Hepatocyte (in vitro differentiated cells): ENCODE measurements around the gene RGS6.

Source experiments
- EZH2phosphoT487 ChIP-seq: fragments of 200-600 bp; sonication (generic); IDR thresholded peaks from one replicate; pipeline ENCODE4 v1.6.1; 2018; ENCODE audit warnings: antibody characterized with exemption, mild to moderate bottlenecking, low read depth, moderate library complexity; ENCODE audit not compliant: unreplicated experiment, severe bottlenecking
- TF ChIP-seq, protein P1 (sequence below): fragments of 200-600 bp; sonication (generic); IDR thresholded peaks from 2 replicates; pipeline ENCODE4 v1.5.1; 2016; ENCODE audit warnings: antibody characterized with exemption, mild to moderate bottlenecking; ENCODE audit not compliant: poor library complexity

DNA sequence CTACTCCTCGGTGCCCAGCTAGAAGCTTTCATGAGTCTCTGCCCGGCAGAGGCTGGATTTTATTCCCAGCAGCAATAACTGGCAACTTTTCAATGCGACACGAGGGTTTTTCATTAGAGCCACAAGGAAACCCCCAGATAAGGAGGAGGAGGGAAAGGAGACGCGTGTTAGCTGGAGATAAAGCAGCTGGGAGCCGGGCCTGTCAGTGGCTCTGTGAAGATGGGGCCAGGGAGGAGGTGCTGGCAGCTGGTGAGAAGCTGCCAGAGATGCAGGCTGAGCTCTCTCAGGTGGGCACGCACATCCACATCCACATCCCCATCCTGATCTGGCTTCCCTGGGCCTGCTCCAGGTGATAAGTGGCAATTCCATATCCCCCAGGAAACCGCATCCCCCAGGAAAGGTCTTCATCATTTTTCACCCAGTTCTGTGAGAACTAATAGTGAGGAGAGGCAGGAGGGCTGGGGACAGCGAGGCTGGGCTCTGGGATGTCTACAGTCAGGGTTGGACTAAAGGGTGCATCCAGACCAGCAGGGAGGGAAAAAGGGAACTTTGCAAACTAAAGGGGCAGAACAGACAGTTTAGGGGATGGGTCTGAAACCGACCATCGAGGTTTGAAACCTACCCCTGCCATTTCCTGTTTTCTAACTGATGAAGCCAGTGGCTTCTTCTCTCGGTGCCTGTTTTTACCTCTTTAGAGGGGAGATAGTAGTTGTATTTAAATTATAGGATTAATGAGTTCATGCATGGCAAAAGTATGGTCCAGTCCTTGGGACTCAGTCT, 548.4 kb downstream of the RGS6 start:
- TF ChIP-seq, protein P1, sequence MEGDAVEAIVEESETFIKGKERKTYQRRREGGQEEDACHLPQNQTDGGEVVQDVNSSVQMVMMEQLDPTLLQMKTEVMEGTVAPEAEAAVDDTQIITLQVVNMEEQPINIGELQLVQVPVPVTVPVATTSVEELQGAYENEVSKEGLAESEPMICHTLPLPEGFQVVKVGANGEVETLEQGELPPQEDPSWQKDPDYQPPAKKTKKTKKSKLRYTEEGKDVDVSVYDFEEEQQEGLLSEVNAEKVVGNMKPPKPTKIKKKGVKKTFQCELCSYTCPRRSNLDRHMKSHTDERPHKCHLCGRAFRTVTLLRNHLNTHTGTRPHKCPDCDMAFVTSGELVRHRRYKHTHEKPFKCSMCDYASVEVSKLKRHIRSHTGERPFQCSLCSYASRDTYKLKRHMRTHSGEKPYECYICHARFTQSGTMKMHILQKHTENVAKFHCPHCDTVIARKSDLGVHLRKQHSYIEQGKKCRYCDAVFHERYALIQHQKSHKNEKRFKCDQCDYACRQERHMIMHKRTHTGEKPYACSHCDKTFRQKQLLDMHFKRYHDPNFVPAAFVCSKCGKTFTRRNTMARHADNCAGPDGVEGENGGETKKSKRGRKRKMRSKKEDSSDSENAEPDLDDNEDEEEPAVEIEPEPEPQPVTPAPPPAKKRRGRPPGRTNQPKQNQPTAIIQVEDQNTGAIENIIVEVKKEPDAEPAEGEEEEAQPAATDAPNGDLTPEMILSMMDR: no peak
- TF ChIP-seq EZH2phosphoT487: no peak
